ENCODE measurements around the gene AVEN.
"Not testable (repeated sequence)": the region's sequence is repeated elsewhere in the genome, so short reads cannot be mapped to it uniquely, and the experiment has no call there.

AVEN gene, protein sequence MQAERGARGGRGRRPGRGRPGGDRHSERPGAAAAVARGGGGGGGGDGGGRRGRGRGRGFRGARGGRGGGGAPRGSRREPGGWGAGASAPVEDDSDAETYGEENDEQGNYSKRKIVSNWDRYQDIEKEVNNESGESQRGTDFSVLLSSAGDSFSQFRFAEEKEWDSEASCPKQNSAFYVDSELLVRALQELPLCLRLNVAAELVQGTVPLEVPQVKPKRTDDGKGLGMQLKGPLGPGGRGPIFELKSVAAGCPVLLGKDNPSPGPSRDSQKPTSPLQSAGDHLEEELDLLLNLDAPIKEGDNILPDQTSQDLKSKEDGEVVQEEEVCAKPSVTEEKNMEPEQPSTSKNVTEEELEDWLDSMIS

DNA sequence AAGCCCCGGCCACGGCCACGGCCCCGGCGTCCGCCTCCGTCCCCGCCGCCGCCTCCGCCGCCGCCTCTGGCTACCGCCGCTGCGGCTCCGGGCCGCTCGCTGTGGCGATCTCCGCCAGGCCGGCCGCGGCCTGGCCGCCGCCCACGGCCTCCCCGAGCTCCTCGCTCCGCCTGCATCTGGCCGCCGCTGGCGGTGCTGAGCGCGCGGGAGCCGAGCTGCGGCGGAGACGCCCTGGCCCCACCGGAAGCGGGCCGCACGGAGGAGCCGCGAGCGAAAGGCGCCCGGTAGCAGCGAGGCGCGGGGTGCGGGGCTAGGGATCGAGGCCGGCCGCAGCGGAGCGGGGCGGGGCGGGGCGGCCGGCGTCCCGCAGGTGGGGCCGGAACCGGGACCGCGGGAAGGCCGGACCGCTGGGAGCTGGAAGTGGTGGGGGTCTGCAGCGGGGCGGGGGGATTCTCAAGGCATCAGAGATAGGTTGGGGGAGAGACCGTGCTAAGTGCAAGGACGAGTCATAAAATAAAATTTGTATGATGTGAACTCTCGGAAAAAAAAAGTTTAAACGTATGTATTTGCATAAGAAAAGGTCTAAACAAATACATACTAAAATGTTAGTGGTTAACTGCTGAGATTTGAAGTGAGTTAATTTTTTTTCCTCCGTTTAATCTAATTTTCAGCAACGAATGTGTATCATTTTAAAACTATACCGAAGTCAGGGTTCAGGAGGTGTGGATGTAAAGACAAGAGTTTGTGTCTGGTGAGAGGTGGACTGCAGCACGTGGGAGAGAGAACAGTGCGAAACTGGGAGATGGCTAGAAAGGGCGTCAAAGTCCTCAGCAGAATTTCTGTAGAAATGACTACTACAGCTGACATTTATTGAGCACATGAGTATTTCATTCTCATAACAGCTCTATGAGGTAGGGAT lies at the start of gene AVEN:
Gene AVEN (minus strand): TSS at position 334 of the 919 bp plus-strand sequence. CDS start 158 bp downstream, at position 176.
- FAIRE-seq: no peak

DNA sequence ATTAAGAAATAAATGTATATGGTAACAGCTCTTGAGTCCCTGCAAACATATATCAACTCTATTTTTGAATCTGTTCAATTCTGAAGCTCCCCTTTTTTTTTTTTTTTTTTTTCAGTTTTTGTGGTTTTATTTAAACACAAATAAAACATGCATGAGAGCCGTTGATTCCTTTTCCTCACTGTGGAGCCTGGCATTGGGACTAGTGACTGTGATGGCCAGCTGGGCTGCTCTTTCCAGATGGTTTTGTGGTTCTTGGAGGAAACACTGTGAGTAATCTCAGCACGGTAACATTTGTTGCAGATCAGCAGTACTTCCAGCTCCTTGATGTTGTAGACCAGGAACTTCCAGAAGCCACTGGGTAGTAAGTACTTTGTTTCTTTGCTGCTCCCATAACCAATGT lies 46.7 kb upstream of the AVEN start:
- FAIRE-seq: no peak

DNA sequence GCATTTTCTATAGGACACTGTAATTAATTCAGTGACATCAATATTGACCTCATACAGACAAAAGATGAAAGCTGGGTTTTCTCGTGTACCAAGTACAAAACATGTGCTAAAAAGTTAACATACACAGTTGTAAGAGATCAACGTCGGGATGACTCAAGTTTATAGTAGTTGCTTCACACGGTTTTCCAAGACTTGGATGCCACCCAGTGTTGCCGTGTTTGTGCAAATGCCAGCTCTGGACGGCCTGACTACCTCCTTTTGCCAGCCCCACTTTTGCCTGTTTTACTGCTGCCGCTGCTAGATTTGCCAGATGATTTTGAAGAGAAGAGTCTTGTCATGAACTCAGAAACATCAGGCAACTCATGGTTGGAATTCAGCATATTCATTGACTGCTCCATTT lies 45.1 kb upstream of the AVEN start:
- no peak for FAIRE-seq

DNA sequence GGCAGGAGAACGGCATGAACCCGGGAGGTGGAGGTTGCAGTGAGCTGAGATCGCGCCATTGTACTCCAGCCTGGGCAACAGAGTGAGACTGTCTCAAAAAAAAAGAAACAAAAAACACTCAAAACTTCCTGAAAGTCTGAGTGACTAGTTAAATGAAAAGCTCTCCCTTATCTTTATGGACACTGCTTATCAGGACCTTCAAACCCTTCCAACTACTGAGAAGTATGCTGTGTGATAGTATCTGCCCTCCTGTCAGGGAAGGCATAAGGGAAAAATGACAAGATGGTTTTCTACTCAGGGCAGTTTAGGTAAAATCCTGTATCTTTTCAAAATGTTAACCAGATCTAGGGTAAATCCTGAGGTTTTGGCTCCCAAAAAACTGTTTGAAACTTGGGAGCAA lies 40.9 kb upstream of the AVEN start:
- no peak for FAIRE-seq

DNA sequence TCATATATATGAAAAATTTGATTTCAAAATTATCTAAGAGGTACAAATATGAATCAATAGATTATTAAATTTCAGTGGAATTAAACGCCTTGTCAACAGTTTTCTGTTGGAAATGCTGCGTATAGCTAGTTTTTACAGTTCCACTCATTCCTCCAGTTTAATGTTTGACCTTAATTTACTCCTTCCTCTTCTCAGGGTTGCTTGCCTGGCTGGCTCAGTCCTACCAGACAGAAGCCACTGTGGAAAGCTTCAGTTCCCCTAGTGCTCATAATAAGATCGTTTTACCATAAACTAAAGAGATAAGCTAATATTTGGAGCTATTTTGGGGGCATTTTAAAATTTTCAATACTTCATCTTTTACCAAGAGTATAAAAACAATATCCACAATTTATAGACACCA lies 39.9 kb upstream of the AVEN start:
- no peak for FAIRE-seq

DNA sequence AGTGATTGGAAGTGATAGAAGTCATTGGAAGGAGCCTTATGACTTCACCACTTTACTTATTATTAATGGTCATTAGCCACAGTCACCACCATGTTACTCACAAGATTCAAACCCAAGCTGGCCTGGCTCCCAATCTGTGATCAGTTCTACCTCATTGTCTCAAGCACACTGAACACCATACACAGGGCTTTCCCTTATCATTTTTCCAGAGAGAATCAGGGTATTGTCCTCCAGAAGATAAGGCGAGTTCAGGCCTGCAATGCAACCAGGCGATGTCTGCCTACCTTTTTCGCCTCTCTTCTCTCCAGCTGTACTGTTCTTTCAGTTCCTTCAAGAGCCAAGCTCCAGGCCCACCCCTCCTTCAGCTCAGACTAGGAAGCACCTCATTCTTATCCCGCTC lies 37.8 kb upstream of the AVEN start:
- FAIRE-seq: no peak

DNA sequence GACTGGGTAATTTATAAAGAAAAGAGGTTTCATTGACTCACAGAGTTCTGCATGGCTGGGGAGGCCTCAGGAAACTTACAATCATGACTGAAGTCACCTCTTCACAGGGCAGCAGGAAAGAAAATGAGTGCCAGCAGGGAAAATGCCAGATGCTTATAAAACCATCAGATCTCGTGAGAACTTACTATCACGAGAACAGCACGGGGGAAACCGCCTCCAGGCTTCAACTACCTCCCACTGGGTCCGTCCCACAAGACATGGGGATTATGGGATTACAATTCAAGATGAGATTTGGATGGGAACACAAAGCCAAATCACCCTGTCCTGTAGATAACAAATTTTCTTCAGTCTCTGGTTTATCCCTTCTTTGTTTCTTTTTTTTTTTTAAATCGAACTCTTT lies 31.0 kb upstream of the AVEN start:
- FAIRE-seq: no peak

DNA sequence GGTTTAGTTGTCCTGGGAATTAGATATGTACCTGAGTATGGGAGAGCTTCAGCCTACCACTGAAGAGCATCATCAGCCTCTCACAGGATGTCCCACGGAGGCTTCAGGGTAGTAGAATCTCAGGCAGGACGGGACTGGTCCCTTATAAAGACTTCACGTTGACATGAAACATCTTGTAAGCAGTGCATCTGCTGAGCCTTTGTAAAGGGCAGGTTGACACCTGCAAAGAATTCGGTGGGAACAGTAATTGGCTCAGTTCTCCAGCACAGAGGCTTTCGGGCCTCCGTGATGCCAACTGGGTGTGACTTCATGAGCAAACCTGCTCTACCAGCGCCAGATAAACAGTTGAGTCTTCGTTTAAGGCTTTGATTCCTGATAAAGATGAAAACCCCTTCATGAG lies 26.9 kb upstream of the AVEN start:
- no peak for FAIRE-seq

DNA sequence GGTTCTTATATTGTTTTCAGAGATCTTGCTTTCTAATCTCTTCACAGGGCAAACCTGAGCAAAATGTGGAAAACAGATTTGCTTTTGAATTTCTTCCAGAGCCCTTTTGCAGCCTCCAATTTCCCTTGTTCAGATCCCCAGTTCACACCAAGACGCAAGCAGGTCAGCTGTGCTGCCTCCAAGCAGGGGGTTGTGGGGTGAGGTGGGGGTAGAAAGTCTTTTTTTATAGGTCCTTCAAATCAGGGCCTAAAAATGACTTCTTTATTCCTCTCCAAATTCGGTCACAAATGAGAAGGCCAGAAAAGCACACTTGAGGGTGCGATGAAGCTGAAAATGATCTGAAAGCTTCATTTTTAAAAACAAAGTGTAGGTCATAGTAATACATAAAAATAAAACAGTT lies 26.3 kb upstream of the AVEN start:
- no peak for FAIRE-seq

DNA sequence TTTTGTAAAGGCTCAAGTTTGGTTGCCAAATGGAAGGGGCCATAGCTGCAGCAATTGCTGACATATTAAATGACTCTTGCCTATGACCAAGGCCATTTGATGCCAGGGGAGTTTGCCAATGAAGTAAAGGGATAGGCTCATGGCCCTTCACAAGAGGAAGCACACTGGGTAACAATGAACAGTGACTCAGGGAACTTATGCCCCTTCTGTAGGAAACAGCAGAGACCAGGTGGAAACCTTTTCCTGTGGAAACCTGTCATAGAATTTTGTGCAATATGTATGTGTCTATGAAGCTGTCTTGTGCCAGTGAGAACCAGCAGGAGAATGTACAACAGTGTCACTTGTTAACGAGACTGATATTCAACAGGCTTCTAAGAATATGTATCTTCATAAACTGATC lies 25.4 kb upstream of the AVEN start:
- no peak for FAIRE-seq

DNA sequence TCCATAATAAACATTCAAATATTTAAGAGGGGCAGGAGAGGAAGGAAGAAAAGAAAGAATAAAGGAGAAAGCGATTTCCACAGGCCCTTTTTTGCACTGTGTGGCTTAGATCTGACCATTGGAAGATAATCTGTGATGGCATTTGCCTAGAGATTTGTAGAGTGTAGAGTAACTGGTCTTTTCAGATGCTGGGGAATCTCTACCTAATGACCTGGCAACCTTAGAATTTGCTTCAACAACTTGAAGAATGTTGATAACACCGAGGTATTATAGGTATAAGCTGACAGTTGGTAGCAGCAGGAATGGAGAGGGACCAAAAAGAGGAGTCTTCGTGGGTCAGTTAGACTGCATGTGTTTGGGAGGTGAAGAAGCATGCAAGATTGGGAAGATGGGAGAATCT lies 20.9 kb upstream of the AVEN start:
- no peak for FAIRE-seq

DNA sequence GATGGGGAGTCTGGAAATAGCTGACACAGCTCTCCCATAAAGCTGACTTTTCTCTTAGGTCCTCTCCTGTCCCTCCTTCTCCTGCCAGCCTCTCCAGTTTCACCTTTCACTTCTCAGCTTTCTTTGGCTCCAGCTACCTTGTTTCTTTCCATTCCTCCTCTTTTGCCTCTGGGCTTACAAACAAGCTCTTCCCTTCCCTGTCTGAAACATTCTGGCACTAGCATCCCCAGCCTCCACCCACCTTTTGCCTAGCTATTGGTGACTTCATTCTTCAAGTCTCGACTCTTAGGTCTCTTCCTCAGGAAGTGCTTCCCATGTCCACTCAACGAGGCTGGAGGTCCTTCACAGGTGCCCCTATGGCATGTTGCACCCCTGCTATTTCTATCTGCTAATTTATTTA lies 20.5 kb upstream of the AVEN start:
- no peak for FAIRE-seq

DNA sequence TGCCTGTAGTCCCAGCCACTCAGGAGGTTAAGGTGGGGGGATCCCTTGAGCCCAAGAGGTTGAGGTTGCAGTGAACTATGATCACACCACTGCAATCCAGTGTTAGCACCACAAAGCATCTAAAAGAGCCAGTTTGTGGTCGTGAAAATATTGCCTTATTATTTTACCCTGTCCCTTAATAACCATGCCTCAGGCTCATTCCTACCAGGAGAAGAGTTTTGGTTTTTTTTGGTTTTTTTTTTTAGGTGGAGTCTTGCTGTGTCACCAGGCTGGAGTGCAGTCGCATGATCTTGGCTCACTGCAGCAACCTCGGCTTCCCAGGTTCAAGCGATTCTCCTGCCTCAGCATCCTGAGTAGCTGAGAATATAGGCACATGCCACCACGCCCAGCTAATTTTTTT lies 17.9 kb upstream of the AVEN start:
- FAIRE-seq: no peak

DNA sequence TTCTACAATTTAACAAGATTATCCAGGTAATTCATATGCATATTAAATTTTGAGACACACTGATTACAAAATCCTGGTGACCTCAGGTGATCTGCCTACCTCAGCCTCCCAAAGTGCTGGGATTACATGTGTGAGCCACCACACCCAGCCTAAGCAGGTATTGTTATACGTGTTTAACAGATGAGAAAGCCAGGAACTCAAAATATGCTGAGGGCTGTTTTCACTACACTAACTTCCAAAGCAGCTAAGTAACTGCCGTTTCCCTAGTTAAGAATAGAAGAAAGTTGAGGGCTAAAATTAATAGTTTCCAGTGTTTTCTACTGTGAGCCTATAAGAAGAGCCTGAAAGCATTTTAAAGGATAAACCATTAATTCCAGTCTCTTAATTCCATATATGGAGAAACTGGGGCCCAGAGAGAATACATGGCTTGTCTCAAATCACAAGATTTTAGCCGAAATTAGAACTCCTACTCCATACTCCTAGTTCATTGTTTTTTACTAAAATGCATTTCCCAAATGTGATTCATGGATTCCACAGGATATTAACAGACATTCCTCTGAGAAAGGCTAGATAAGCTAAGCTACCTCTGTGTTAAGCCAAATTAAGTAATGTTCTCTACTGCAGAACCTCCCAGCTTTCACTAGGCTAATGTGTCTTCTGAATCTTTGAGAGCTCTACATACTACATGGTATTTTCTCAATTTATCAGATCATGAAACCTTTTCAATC lies 17.0 kb upstream of the AVEN start:
- no peak for FAIRE-seq

DNA sequence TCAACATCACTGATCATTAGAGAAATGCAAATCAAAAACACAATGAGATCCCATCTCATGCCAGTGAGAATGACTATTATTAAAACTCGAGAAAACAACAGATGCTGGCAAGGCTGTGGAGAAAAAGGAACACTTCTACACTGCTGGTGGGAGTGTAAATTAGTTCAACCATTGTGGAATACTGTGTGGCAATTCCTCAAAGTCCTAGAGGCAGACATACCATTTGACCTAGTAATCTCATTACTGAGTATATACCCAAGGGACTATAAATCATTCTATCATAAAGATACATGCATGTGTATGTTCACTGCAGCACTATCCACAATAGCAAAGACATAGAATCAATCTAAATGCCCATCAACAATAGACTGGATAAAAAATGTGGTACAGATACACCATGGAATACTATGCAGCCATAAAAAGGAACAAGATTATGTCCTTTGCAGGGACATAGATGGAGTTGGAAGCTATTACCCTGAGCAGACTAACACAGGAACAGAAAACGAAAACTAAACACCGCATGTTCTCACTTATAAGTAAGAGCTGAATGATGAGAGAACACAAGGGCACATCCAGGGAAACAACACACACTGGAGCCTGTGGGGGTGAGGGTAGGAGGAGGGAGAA lies 15.2 kb upstream of the AVEN start:
- no peak for FAIRE-seq

DNA sequence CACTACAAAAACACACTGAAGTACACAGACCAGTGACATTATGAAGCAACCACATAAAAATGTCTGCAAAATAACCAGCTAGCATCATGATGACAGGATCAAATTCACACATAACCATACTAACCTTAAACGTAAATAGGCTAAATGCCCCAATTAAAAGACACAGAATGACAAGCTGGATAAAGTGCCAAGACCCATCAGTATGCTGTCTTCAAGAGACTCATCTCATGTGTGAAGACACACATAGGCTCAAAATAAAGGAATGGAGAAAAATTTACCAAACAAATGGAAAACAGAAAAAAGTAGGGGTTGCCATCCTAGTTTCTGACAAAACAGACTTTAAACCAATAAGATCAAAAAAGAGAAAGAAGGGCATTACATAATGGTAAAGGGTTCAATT lies 11.4 kb upstream of the AVEN start:
- FAIRE-seq: not testable (repeated sequence)

DNA sequence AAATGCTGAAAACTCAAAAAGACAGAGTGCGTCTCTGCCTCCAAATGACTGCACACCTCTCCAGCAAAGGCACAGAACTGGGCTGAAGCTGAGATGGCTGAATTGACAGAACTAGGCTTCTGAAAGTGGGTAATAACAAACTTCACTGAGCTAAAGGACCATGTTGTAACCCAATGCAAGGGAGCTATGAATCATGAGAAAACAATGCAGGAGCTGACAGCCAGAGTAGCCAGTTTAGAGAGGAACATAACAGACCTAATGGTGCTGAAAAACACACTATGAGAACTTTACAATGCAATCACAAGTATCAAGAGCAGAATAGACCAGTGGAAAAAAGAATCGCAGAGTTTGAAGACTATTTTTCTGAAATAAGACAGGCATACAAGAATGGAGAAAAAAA lies 10.1 kb upstream of the AVEN start:
- no peak for FAIRE-seq

DNA sequence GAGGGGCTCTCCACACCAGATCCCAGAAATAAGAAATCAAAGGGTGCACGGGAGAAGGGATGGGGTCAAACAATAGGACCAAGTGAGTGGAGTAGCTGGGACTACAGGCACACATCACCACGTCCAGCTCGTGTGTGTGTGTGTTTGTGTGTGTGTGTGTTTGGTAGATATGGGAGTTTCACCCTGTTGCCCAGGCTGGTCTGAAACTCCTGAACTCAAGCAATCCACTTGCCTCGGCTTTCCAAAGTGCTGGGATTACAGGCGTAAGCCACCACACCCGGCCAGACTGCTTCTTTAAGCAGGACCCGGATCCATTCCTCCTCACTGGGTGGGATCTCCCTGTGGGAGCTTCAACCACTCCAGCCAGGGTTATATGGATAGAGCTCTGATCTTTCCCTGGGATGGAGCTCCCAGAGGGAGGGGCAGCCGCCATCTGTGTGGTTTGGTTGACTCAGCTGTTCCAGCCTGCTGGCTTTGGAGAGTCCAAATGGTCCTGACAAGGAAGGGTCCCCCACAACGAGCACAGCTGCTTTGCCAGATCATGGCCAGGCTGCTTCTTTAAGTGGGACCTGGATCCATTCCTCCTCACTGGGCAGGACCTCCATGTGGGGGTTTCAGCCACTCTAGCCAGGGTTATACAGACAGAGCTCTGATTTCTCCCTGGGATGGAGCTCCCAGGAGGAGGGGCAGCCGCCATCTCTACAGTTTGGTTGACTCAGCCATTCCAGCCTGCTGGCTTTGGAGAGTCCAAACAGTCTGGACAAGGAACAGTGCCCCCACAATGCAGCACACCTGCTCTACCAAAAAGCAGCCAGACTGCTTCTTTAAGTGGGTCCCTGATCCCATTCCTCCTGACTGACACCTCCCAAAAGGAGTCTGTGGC lies 9.1 kb upstream of the AVEN start:
- FAIRE-seq: no peak

DNA sequence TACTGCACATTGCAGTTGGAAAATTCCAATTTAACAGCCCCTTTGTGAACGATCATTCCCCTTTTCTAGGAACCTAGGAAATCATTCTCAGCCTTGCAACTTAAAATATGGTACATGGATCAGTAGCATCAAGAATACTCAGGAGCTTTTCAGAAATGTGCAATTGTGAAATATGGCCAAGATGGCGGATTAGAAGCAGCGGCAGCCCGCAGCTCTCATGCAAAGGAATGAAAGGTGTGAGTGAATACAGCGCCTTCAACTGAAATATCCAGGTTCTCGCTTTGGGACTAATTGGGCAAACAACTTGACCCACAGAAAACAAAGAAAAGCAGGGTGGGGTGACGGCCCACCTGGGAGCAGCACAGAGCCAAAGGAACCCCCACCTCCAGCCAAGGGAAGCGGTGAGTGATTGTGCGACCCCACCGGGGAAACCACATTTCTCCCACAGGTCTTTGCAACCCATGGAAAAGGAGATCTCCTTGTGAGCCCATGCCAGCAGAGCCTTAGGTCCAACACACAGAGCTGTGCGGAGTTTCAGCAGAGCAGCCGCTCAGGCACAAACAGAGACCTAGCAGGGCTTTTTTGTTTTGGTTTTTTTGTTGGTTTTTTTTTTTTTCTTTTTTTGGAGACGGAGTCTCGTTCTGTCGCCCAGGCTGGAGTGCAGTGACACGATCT lies 7.6 kb upstream of the AVEN start:
- FAIRE-seq: no peak

DNA sequence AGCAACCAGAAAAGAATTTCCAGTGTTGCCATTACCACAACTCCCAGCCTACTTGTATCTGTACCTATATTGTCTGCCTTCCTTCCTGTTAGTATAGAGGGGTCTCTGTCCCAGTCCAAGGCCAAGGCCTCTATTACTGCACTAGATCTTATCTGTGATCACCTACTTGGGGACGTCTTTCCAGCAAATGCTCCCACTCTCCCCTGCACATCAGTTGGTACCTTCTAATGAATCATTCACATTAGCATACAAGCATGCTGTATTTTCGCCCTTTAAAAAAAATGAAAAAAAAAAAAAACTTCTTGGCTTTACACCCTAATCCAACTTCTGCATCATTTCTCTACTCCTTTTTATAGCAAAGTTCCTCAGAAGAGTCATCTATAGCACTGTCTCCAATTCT lies 4.8 kb upstream of the AVEN start:
- no peak for FAIRE-seq

DNA sequence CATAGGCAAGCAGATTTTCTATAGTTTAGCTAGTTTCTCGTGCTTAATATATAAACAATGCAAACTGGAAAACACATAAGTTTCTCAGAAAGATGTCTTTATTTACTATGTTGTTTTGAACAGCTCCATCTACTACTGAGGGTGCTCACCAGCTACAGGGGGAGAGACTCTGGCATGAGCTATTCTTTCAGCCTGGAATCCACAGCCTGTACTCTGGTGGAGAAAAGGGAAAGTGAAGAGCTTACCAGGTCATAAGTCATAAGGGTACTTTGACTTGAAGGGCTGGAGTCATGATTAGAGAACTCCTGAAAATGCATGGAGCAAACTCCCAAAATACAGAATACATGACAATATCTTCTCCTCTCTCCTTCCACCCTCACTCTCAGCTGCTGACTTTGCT lies 4.4 kb upstream of the AVEN start:
- no peak for FAIRE-seq

DNA sequence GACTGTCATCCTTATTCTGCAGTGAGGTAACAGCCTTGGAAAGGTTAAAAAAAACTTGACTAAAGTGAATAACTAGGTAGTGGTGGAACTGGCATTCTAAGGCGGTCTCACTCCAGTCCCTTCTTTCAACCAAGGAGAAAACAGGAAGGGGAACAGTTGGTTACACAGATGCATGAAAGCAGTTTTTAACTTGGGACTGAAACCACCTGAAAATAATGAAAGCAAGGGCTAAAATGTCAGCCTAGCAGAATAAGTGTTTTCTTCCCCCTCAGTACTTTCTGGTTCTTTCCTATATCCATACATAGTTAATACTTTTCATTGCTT lies 748 bp upstream of the AVEN start:
- no peak for FAIRE-seq

Data from TTC549 (cell line).